Smooth muscle cell (in vitro differentiated cells): Measurements from ENCODE around the gene PRAMEF12. TPM values are rescaled to one million over a fixed set of nuclear protein-coding genes. Genes with fewer than 3 reads are reported as not detected.

Experiments used
- DNase-seq: peaks from one replicate; lab custom pipeline; 2025; ENCODE audit not compliant: unreplicated experiment; lab: John Stamatoyannopoulos, UW
- H2AFZ ChIP-seq: fragments of 200-600 bp; sonication (generic); 2 replicates; pipeline ENCODE4 v1.6.0; 2016; ENCODE audit warnings: antibody characterized with exemption, low read depth, mild to moderate bottlenecking
- H3F3A ChIP-seq: fragments of 200-600 bp; sonication (generic); 2 replicates; pipeline ENCODE4 v1.6.0; 2017; ENCODE audit warnings: antibody characterized with exemption, low read depth
- H3K27ac ChIP-seq: fragments of 200-600 bp; sonication (generic); 2 replicates; pipeline ENCODE4 v1.5.1; 2016; ENCODE audit warnings: low read depth, mild to moderate bottlenecking
- H3K27me3 ChIP-seq: fragments of 200-600 bp; sonication (generic); 2 replicates; pipeline ENCODE4 v1.6.1; 2016; ENCODE audit warnings: low read depth, mild to moderate bottlenecking
- H3K36me3 ChIP-seq: fragments of 200-600 bp; sonication (generic); 2 replicates; pipeline ENCODE4 v1.5.1; 2016; ENCODE audit warnings: low read depth
- H3K4me1 ChIP-seq: fragments of 200-600 bp; sonication (generic); 2 replicates; pipeline ENCODE4 v1.5.1; 2016; ENCODE audit warnings: low read depth
- H3K4me2 ChIP-seq: fragments of 200-600 bp; sonication (generic); 2 replicates; pipeline ENCODE4 v1.6.0; 2016; ENCODE audit warnings: mild to moderate bottlenecking
- H3K4me3 ChIP-seq: fragments of 200-600 bp; sonication (generic); 2 replicates; pipeline ENCODE4 v1.5.1; 2016; ENCODE audit warnings: mild to moderate bottlenecking
- H3K79me2 ChIP-seq: fragments of 200-600 bp; sonication (generic); 2 replicates; pipeline ENCODE4 v1.6.0; 2016; ENCODE audit warnings: low read depth, mild to moderate bottlenecking
- H3K9ac ChIP-seq: fragments of 200-600 bp; sonication (generic); 2 replicates; pipeline ENCODE4 v1.6.0; 2016; ENCODE audit warnings: low read depth
- H3K9me3 ChIP-seq: fragments of 200-600 bp; sonication (generic); replicated peaks from 2 replicates; pipeline ENCODE4 v1.5.1; 2016; ENCODE audit warnings: low read depth
- H4K20me1 ChIP-seq: fragments of 200-600 bp; sonication (generic); 2 replicates; pipeline ENCODE4 v1.6.0; 2016; ENCODE audit warnings: low read depth
- WGBS: methylation state at CpG from one replicate; pipeline ENCODE4 v1.1.7; 2016; ENCODE audit warnings: low lambda C conversion rate; 5-methylcytosine and 5-hydroxymethylcytosine counted together
- polyA plus RNA-seq: library from polyadenylated mRNA; unstranded; fragments of >200 nt; fragmentation: Nextera tagmentation; extraction: Ambion mirVana; gene quantifications from 2 replicates; pipeline ENCODE4 v1.2.1, GENCODE V29; 2016
- total RNA-seq: library from RNA; depleted of rRNA; stranded (reverse); fragments of >200 nt; gene quantifications from 2 replicates; pipeline ENCODE4 v1.2.3, GENCODE V29; 2014
- TF ChIP-seq, protein P1 (sequence below): fragments of 200-600 bp; sonication (generic); IDR thresholded peaks from 2 replicates; pipeline ENCODE4 v1.5.1; 2017; ENCODE audit warnings: borderline replicate concordance, mild to moderate bottlenecking, antibody characterized with exemption; ENCODE audit not compliant: insufficient read depth, poor library complexity, severe bottlenecking

PRAMEF12 gene
- total and polyA plus RNA-seq, 2 experiments from 2014 or later: not detected

DNA sequence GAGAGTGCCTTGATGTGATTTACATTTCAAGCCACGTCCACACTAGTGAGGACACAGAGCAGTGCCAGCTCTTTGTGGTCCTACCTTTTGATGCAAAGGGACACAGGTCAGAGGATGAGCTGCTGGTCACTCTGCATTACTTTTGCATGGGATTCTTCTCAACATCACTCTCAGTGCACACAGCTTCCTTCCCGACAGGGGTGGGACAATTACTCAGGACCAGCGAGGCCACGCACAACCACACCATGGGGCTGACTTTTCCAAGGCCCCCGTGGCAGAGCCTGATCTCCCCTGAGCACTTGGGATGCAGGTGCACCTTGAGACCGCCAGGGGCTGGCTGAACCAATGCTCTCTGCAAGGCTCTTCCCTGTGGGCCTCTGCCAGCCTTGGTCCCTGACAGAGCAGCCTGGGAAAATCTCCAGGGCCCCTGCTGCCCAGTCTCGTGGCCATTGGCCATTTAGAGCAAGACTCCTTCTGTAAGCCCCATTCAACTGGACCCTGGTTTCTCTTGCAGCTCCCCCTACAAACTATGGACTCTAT is 13.2 kb upstream of the PRAMEF12 start:
- Histone ChIP-seq H3F3A (no peaks in the 10 kb centered on the region), H2AFZ (no peak overlapping the region), H3K4me1 (no peaks in the 10 kb centered on the region), H3K27me3 (no peaks in the 10 kb centered on the region), H3K4me2 (no peak overlapping the region), H3K27ac (no peak overlapping the region), H3K36me3 (no peaks in the 10 kb centered on the region), H3K9ac (no peak overlapping the region), H4K20me1 (no peaks in the 10 kb centered on the region), H3K79me2 (no peaks in the 10 kb centered on the region), H3K4me3 (no peak overlapping the region), H3K9me3 (no peaks in the 10 kb centered on the region)
- TF ChIP-seq, protein P1, sequence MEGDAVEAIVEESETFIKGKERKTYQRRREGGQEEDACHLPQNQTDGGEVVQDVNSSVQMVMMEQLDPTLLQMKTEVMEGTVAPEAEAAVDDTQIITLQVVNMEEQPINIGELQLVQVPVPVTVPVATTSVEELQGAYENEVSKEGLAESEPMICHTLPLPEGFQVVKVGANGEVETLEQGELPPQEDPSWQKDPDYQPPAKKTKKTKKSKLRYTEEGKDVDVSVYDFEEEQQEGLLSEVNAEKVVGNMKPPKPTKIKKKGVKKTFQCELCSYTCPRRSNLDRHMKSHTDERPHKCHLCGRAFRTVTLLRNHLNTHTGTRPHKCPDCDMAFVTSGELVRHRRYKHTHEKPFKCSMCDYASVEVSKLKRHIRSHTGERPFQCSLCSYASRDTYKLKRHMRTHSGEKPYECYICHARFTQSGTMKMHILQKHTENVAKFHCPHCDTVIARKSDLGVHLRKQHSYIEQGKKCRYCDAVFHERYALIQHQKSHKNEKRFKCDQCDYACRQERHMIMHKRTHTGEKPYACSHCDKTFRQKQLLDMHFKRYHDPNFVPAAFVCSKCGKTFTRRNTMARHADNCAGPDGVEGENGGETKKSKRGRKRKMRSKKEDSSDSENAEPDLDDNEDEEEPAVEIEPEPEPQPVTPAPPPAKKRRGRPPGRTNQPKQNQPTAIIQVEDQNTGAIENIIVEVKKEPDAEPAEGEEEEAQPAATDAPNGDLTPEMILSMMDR: no peak
- 63% methylated on average over 7 of the region's 7 CpGs for WGBS
- no peak for DNase-seq

DNA sequence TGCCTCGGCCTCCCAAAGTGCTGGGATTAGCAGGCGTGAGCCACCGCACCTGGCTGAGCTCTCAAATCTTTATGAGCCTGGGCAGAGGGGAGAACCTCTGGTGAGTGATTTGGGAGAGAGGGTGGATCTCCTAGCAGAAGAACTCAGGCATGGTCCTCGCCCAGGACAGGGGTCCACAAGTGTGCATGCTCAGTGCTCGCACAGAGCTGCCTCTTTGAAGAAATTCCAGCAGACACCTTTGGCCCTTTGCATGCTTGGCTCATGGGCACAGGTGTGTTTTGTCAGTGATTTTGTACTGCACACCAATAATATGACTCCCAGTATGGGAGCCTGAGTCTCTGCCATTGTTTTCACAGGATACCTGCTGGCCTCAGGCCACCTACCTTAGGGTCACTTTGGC is 11.8 kb upstream of the PRAMEF12 start:
- H2AFZ ChIP-seq: no peak overlapping the region
- no peaks in the 10 kb centered on the region for H3K27me3 ChIP-seq
- no peaks in the 10 kb centered on the region for H3F3A ChIP-seq
- no peak overlapping the region for H3K9ac ChIP-seq
- H3K36me3 ChIP-seq: no peaks in the 10 kb centered on the region
- TF ChIP-seq, protein P1: no peak
- WGBS: 88% methylated on average over 5 of the region's 5 CpGs
- no peaks in the 10 kb centered on the region for H4K20me1 ChIP-seq
- no peaks in the 10 kb centered on the region for H3K9me3 ChIP-seq
- H3K4me2 ChIP-seq: no peak overlapping the region
- DNase-seq: no peak
- H3K4me3 ChIP-seq: no peak overlapping the region
- no peaks in the 10 kb centered on the region for H3K4me1 ChIP-seq
- no peaks in the 10 kb centered on the region for H3K79me2 ChIP-seq
- H3K27ac ChIP-seq: no peak overlapping the region

DNA sequence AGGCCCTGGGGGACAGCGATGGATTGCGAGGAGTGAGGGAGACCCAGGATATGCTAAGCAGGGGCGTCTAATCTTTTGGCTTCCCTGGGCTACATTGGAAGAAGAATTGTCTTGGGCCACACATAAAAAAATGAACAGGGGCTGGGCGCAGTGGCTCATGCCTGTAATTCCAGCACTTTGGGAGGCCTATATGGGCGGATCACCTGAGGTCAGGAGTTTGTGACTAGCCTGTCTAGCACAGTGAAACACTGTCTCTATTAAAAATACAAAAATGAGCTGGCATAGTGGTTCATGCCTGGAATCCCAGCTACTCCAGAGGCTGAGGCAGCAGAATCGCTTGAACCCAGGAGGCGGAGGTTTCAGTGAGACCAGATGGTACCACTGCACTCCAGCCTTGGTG is 10.8 kb upstream of the PRAMEF12 start:
- 91% methylated on average over 7 of the region's 7 CpGs for WGBS
- no peaks in the 10 kb centered on the region for H3K36me3 ChIP-seq

DNA sequence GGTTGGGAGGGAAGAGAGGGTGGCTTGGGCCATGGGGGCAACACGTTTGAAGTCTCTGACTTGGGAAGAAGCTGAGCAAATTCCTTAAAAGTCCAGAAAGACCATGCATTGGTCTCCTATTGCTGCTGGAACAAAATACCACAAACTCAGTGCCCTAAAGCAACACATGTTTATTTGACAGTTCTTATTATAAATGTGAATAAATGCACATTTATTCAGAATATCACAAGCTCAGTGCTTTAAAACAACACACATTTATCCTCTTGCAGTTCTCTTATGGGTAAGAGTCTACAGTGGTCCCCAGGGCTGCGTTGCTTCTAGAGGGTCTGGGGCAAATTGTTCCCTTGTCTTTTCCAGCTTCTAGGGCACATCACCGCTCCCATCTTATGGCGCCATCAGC is 10.1 kb upstream of the PRAMEF12 start:
- TF ChIP-seq, protein P1: no peak
- no peak overlapping the region for H3K4me3 ChIP-seq
- no peak overlapping the region for H3K4me2 ChIP-seq
- no peak overlapping the region for H3K9ac ChIP-seq
- no peaks in the 10 kb centered on the region for H4K20me1 ChIP-seq
- H3K27ac ChIP-seq: no peak overlapping the region
- H3K36me3 ChIP-seq: no peaks in the 10 kb centered on the region
- no peaks in the 10 kb centered on the region for H3K79me2 ChIP-seq
- no peaks in the 10 kb centered on the region for H3K9me3 ChIP-seq
- no peaks in the 10 kb centered on the region for H3K27me3 ChIP-seq
- 88% methylated on average over 4 of the region's 4 CpGs for whole genome bisulfite sequencing
- no peak overlapping the region for H2AFZ ChIP-seq
- no peaks in the 10 kb centered on the region for H3K4me1 ChIP-seq
- no peak for DNase-seq
- no peaks in the 10 kb centered on the region for H3F3A ChIP-seq

More for the DNA sequence above, 10.8 kb upstream of the PRAMEF12 start:
- Histone ChIP-seq H3K9ac (no peak overlapping the region), H3K9me3 (no peaks in the 10 kb centered on the region), H4K20me1 (no peaks in the 10 kb centered on the region), H3K4me3 (no peak overlapping the region), H3K79me2 (no peaks in the 10 kb centered on the region), H3K4me2 (no peak overlapping the region), H2AFZ (no peak overlapping the region), H3K27ac (no peak overlapping the region), H3K27me3 (no peaks in the 10 kb centered on the region), H3F3A (no peaks in the 10 kb centered on the region), H3K4me1 (no peaks in the 10 kb centered on the region)
- DNase-seq: no peak
- TF ChIP-seq, protein P1: no peak
